GM23338 (cell line): ENCODE data around the gene CDON.

Experiments
- CREB1 ChIP-seq: fragments of 250-450 bp; sonication (Bioruptor Pico); IDR thresholded peaks from 2 replicates; pipeline ENCODE4 v1.5.0; 2020; ENCODE audit warnings: low read depth, mild to moderate bottlenecking, moderate library complexity
- CTCF ChIP-seq, 2 experiments: fragments of 200-600 bp in 1 of 2; sonication (generic) in 1 of 2; conservative IDR thresholded peaks; 2 replicates each; pipeline versions ENCODE4 v1.5.1 to v1.6.1; 2016 to 2017; ENCODE audit warnings: antibody characterized with exemption in 2 of 2, low read depth in 2 of 2, mild to moderate bottlenecking in 2 of 2, moderate library complexity in 1 of 2
- ETS1 ChIP-seq: IDR thresholded peaks from 2 replicates; pipeline ENCODE4 v1.6.1; 2016; ENCODE audit warnings: antibody characterized with exemption
- EZH2 ChIP-seq: fragments of 200-600 bp; sonication (generic); IDR thresholded peaks from one replicate; pipeline ENCODE4 v1.8.0; 2017; ENCODE audit warnings: antibody characterized with exemption, mild to moderate bottlenecking, low read depth; ENCODE audit not compliant: unreplicated experiment
- EZH2phosphoT487 ChIP-seq: fragments of 200-600 bp; sonication (generic); IDR thresholded peaks from one replicate; pipeline ENCODE4 v1.8.1; 2018; ENCODE audit warnings: antibody characterized with exemption; ENCODE audit not compliant: unreplicated experiment
- POLR2AphosphoS5 ChIP-seq: IDR thresholded peaks from 2 replicates; pipeline ENCODE4 v1.6.1; 2016; ENCODE audit warnings: antibody characterized with exemption, low read depth
- REST ChIP-seq: IDR thresholded peaks from one replicate; pipeline ENCODE4 v1.6.1; 2018; ENCODE audit warnings: antibody characterized with exemption; ENCODE audit not compliant: unreplicated experiment
- ZNF114 ChIP-seq: fragments of 250-450 bp; sonication (Bioruptor Pico); IDR thresholded peaks from 2 replicates; pipeline ENCODE4 v1.5.0; 2020; ENCODE audit warnings: mild to moderate bottlenecking, moderate library complexity
- ZNF462 ChIP-seq: fragments of 250-450 bp; sonication (Bioruptor Pico); IDR thresholded peaks from 2 replicates; pipeline ENCODE4 v1.5.0; 2020; ENCODE audit warnings: mild to moderate bottlenecking, moderate library complexity

GRCh38 chr11:125950178-125950490 lies 112.5 kb downstream of the CDON start:
- TF ChIP-seq CTCF (conservative IDR thresholded peaks at IDR 0.05; ENCODE audit: low read depth in 2 of 2), result no peak
- TF ChIP-seq ETS1, result no peak
- no peak for TF ChIP-seq ZNF114 (CRISPR knock-in tag)
- TF ChIP-seq EZH2, result no peak
- TF ChIP-seq REST, result no peak
- no peak for TF ChIP-seq CREB1 (CRISPR knock-in tag)
- no peak for TF ChIP-seq ZNF462
- no peak for TF ChIP-seq POLR2AphosphoS5
- no peak for TF ChIP-seq EZH2phosphoT487
